GM21381 (cell line): ENCODE results near the gene MRPS18C.
"Not testable (repeated sequence)": the region's sequence is repeated elsewhere in the genome, so short reads cannot be mapped to it uniquely, and the experiment has no call there.

Source experiments
- ATAC-seq: cut with Tn5 transposase; IDR thresholded peaks from one replicate; pipeline ENCODE4 v1.9.1; 2021; ENCODE audit warnings: mild to moderate bottlenecking, moderate library complexity; ENCODE audit not compliant: unreplicated experiment

MRPS18C gene

DNA sequence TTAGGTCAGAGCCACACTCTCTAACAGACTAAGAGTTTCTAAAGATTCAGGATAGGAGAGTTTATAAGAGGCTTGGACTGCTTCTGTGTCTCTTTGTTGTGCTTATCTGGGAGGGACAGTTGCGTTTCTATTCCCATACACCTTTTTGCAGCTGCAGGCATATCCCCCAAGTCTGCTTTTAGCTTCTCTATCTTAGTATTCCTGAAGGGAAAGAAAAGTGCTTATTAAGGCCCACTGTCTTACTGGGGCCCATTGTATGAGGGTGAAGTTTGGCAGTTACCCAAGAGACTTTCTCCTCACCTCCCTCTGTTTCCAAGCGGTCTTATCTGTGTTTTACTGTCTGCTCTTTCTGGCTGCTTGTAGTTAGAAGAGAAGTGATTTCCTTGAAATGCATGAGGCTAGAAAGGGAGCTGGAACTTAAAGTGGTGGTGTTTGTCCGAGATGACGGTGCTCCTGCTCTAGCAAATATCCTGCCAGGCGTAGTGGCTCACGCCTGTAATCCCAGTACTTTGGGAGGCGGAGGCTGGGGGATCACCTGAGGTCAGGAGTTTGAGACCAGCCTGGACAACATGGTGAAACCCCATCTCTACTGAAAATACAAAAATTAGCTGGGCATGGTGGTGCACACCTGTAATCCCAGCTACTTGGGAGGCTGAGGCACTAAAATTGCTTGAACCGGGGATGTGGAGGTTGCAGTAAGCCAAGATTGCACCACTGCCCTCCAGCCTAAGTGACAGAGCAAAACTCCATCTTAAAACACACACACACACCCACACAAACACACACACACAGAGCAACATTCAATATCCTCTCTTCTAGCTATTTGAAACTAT is 40.4 kb downstream of the MRPS18C start:
- not testable (repeated sequence) for ATAC-seq

DNA sequence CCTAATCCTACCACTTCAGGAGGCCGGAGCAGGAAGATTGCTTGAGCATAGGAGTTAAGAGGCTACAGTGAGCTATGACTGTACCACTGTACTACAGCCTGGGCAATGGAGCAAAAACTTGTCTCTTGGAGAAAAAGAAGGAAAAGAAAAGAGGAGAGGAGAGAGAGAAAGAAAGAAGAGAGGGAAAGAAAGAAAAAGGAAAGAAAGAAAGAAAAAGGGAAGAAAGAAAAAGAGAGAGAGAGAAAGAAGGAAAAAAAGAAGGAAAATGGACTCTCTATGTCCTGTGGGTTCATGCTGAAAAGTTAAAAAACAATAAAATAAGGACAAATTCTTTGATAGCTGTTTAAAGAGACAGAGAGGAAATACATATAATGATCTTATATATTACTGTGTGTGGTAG is 42.3 kb downstream of the MRPS18C start:
- no peak for ATAC-seq

DNA sequence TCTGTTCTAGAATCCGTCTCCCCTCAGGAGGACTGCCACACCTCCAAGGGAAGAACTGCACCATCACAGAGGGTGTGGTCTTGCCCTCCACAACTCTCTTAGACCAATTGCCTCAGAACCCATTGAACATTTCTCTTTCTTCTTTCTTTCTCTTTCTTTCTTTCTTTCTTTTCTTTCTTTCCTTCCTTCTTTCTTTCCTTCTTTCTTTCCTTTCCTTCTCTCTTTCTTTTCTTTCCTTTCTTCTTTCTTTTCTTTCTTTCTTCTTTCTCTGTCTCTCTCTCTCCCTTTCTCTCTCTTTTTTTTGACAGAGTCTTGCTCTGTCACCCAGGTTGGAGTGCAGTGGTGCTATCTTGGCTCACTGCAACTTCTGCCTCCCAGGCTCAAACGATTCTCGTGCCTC is 45.8 kb downstream of the MRPS18C start:
- ATAC-seq, result not testable (repeated sequence)

DNA sequence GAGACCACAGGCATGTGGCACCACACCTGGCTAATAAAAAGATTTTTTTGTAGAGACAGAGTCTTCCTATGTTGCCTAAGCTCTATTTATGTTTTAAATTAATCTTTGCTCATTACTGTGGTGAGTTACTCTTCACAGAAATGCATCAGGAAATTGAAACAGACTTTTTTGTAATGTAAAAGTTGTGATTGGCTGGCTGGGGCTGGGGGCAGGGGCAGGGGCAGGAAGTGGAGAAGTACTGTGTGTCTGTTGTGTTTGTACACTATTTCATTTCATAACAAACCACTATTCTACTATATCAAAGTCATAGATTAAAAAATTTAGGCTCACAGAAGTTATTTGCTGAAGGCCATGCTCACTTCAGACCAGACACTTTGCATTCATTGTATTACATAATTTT is 48.1 kb downstream of the MRPS18C start:
- no peak for ATAC-seq

DNA sequence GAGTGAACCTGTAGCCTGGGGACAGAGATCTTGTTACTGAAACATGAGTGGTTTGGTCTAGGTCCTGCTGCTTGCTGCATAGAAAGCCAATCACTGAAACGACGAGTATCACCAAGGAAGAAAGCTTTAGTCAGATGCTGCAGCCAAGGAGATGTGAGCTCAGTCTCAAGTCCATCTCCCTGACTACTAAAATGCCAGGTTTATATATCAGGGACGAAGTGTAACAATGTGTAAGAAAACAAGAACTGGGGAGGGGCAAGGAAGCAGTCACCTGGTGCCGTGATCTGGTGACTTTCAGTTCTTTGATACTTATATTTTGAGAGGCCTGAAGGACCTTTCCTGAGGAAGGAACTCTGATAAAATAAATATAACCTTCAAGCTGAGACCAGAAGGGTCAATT is 48.6 kb downstream of the MRPS18C start:
- ATAC-seq, result no peak

DNA sequence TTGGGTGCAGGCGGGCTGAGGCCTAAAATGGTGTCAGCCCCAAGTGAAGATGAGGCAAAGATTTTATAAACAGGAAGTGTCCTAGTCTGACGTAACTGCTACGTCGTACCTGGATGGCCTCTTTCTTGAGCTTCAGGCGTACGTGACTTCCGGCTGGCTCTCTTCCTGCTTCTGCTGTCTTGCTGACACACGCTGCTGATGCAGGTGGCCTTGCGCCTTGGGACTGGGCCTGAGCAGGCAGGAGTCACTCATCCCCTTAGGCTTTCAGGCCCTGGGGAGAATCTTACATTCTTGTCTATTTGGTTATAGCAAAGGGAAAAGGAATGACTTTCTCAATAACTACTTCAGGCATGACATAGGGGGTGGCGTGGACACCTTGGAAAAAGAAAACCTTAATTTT is 49.1 kb downstream of the MRPS18C start:
- ATAC-seq, result no peak

DNA sequence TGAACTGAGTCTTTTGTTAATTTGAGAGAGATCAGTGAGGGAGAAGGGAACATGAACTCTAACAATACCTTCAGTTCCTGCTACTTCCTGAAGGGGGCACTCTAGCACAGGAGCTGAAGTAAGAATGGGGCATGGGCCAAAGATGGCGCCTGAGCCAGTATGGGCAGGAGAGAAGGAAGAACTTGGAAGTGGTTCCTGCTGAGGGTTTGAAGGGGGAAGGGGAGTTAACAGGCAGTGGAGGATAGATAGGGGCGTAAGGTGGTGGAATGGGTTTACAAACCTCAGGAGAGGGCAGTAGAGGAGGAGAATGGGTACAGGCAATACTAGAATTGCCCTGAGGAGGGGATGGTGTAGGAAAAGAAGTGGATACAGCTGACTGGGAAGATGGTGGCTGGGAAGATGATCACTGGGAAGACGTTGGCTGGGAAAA is 53.3 kb downstream of the MRPS18C start:
- not testable (repeated sequence) for ATAC-seq

DNA sequence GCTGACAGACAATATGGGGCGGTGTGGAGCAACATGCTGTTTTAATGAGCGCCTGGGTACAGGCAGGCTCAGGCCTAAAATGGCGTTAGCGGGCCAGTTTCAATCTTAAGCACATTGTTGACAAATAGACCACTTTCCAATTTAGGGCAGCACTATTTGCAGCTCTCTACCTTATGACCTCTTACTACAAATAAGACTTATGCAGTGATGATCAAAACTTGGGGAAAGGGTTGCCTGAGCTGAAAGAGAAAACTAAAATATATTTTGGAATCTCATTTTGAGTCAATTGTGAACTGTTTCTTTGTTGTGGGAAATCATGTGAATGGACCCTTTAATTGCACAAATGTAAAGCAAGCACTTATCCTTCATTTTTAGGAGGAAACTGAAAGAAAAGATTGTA is 54.6 kb downstream of the MRPS18C start:
- no peak for ATAC-seq
